Measurements from ENCODE around the gene C8G. TPM values are rescaled to one million over a fixed set of nuclear protein-coding genes. Genes with fewer than 3 reads are reported as not detected.

The C8G gene
- total and polyA plus RNA-seq, 2 of the 13 experiments (the other 11 are each of a cell fraction or from before 2014, with no cell fraction given), result 4.9 to 12.8 TPM

DNA sequence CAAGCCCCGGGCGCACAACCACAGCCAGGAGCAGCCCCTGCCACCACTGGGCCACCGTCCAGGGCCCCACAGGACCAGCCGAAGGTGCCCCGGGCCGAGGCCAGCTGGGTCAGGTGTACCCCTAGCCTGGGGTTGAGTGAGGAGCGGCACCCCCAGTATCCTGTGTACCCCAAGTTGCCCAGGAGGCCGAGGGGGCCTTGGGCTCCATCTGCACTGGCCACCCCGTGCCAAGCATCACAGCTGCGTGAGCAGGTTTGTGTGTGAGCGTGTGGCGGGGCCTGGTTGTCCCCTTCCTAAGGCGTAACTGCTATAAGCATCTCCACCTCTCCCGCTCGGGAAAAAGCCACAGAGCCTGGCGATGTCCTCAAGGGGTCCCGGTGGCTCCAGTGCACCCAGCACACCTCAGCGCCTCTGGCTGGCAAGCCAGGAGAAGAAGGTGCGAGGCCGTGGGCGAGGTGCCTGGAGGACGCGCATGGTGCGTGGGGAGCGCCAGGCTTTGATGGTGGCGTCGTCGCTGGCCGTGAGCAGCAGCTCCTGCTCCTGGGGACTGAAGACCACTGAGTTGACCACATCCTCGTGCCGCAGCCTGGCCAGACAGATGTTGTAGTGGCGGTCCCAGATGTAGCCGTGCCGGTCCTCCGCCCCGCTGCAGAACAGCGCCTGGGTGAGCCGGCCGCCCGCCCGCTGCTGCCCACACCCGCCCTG lies 4.4 kb upstream of the C8G start (continued):
- TF ChIP-seq, protein P1, sequence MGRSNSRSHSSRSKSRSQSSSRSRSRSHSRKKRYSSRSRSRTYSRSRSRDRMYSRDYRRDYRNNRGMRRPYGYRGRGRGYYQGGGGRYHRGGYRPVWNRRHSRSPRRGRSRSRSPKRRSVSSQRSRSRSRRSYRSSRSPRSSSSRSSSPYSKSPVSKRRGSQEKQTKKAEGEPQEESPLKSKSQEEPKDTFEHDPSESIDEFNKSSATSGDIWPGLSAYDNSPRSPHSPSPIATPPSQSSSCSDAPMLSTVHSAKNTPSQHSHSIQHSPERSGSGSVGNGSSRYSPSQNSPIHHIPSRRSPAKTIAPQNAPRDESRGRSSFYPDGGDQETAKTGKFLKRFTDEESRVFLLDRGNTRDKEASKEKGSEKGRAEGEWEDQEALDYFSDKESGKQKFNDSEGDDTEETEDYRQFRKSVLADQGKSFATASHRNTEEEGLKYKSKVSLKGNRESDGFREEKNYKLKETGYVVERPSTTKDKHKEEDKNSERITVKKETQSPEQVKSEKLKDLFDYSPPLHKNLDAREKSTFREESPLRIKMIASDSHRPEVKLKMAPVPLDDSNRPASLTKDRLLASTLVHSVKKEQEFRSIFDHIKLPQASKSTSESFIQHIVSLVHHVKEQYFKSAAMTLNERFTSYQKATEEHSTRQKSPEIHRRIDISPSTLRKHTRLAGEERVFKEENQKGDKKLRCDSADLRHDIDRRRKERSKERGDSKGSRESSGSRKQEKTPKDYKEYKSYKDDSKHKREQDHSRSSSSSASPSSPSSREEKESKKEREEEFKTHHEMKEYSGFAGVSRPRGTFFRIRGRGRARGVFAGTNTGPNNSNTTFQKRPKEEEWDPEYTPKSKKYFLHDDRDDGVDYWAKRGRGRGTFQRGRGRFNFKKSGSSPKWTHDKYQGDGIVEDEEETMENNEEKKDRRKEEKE (IDR thresholded peaks at IDR 0.05), result no peak
- TF ChIP-seq, protein P2, sequence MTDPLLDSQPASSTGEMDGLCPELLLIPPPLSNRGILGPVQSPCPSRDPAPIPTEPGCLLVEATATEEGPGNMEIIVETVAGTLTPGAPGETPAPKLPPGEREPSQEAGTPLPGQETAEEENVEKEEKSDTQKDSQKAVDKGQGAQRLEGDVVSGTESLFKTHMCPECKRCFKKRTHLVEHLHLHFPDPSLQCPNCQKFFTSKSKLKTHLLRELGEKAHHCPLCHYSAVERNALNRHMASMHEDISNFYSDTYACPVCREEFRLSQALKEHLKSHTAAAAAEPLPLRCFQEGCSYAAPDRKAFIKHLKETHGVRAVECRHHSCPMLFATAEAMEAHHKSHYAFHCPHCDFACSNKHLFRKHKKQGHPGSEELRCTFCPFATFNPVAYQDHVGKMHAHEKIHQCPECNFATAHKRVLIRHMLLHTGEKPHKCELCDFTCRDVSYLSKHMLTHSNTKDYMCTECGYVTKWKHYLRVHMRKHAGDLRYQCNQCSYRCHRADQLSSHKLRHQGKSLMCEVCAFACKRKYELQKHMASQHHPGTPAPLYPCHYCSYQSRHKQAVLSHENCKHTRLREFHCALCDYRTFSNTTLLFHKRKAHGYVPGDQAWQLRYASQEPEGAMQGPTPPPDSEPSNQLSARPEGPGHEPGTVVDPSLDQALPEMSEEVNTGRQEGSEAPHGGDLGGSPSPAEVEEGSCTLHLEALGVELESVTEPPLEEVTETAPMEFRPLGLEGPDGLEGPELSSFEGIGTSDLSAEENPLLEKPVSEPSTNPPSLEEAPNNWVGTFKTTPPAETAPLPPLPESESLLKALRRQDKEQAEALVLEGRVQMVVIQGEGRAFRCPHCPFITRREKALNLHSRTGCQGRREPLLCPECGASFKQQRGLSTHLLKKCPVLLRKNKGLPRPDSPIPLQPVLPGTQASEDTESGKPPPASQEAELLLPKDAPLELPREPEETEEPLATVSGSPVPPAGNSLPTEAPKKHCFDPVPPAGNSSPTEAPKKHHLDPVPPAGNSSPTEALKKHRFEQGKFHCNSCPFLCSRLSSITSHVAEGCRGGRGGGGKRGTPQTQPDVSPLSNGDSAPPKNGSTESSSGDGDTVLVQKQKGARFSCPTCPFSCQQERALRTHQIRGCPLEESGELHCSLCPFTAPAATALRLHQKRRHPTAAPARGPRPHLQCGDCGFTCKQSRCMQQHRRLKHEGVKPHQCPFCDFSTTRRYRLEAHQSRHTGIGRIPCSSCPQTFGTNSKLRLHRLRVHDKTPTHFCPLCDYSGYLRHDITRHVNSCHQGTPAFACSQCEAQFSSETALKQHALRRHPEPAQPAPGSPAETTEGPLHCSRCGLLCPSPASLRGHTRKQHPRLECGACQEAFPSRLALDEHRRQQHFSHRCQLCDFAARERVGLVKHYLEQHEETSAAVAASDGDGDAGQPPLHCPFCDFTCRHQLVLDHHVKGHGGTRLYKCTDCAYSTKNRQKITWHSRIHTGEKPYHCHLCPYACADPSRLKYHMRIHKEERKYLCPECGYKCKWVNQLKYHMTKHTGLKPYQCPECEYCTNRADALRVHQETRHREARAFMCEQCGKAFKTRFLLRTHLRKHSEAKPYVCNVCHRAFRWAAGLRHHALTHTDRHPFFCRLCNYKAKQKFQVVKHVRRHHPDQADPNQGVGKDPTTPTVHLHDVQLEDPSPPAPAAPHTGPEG (CRISPR knock-in tag; IDR thresholded peaks at IDR 0.05), result no peak
- TF ChIP-seq KDM5B (CRISPR knock-in tag; IDR thresholded peaks at IDR 0.05; ENCODE audit: borderline replicate concordance) (no peak), ZNF746 (CRISPR knock-in tag; IDR thresholded peaks at IDR 0.05) (no peak), ZNF839 (CRISPR knock-in tag; IDR thresholded peaks at IDR 0.05; ENCODE audit: borderline replicate concordance) (no peak), ZNF564 (CRISPR knock-in tag; IDR thresholded peaks at IDR 0.05) (no peak), RAD51 (IDR thresholded peaks at IDR 0.05; ENCODE audit: borderline replicate concordance) (no peak), NFE2L1 (CRISPR knock-in tag; IDR thresholded peaks at IDR 0.05; ENCODE audit: borderline replicate concordance) (no peak), RCOR2 (CRISPR knock-in tag; IDR thresholded peaks at IDR 0.05) (no peak)
- TF ChIP-seq, protein P3, sequence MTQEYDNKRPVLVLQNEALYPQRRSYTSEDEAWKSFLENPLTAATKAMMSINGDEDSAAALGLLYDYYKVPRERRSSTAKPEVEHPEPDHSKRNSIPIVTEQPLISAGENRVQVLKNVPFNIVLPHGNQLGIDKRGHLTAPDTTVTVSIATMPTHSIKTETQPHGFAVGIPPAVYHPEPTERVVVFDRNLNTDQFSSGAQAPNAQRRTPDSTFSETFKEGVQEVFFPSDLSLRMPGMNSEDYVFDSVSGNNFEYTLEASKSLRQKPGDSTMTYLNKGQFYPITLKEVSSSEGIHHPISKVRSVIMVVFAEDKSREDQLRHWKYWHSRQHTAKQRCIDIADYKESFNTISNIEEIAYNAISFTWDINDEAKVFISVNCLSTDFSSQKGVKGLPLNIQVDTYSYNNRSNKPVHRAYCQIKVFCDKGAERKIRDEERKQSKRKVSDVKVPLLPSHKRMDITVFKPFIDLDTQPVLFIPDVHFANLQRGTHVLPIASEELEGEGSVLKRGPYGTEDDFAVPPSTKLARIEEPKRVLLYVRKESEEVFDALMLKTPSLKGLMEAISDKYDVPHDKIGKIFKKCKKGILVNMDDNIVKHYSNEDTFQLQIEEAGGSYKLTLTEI (CRISPR knock-in tag; conservative IDR thresholded peaks at IDR 0.05), result no peak
- TF ChIP-seq, protein P4, sequence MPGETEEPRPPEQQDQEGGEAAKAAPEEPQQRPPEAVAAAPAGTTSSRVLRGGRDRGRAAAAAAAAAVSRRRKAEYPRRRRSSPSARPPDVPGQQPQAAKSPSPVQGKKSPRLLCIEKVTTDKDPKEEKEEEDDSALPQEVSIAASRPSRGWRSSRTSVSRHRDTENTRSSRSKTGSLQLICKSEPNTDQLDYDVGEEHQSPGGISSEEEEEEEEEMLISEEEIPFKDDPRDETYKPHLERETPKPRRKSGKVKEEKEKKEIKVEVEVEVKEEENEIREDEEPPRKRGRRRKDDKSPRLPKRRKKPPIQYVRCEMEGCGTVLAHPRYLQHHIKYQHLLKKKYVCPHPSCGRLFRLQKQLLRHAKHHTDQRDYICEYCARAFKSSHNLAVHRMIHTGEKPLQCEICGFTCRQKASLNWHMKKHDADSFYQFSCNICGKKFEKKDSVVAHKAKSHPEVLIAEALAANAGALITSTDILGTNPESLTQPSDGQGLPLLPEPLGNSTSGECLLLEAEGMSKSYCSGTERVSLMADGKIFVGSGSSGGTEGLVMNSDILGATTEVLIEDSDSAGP (CRISPR knock-in tag; IDR thresholded peaks at IDR 0.05; ENCODE audit: borderline replicate concordance), result 0 out of 2 replicates have a peak, but pooled peaks have one; percentile 16
